ENCODE results near the gene SOX12. TPM values are rescaled to one million over a fixed set of nuclear protein-coding genes. Genes with fewer than 3 reads are reported as not detected.
"Not testable (repeated sequence)": the region's sequence is repeated elsewhere in the genome, so short reads cannot be mapped to it uniquely, and the experiment has no call there.

Gene SOX12
- total and polyA plus RNA-seq, 5 experiments from 2014 or later: 1.3 to 21.7 (median 2.1) TPM

- ATAC-seq (no peak), DNase-seq (no peak)
- Mint-ChIP-seq H3K27me3 (no peaks in the 10 kb centered on the region), H3K27ac (peak overlapping the region in 1 of 10 donors; percentile 6), H3K4me3 (no peak overlapping the region), H3K36me3 (no peaks in the 10 kb centered on the region), H3K4me1 (peaks cover 5 to 10% (median 7%) of the 10 kb centered on the region in 4 donors), H3K9me3 (no peaks in the 10 kb centered on the region)
- POLR2A ChIA-PET: no interaction called here
Measured at GRCh38 chr20:343107-343506, 17.8 kb downstream of the SOX12 start.

DNA sequence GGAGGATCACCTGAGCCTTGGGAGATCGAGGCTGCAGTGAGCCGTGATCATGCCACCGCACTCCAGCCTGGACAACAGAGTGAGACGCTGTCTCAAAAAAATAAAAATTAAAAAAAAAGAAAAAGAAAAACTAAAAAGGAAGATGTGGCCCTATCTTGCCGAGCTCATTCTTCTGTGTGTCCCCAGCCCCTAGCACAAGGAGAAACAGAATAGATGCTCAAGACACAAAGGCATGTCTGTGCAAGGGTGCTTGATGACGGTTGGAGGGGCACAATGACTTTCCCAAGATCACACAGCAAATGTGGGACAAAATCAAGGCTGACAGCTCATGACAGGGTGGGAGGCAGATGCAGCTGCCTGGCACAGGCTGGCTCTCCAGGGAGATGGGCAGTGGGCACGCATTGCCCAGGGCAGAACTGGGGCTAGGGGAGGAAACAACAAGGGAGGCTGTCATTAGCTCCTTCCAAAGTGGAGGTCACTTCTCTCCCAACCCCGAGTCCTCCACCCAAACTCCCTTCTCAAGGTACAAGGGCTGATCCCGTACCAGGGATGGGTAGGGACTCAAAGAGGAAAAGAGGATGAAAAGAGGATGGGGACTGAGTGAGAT is 20.8 kb downstream of the SOX12 start:
- DNase-seq (no peak), ATAC-seq (no peak)
- POLR2A ChIA-PET: interaction anchor here (0.8 kb wide), 1 partner anchor 47 kb away, joined by 3 read pairs; no protein-coding TSS in a partner anchor
- peak overlapping the region in 8 of 10 donors; percentile 52 to 87 (median 70) for H3K27ac Mint-ChIP-seq
- peak overlapping the region; percentile 67 to 92 (median 86) for H3K4me3 Mint-ChIP-seq
- H3K27me3 Mint-ChIP-seq: no peaks in the 10 kb centered on the region
- H3K9me3 Mint-ChIP-seq: no peaks in the 10 kb centered on the region
- no peaks in the 10 kb centered on the region for H3K36me3 Mint-ChIP-seq
- H3K4me1 Mint-ChIP-seq: peaks cover 10 to 18% (median 12%) of the 10 kb centered on the region in 4 donors

DNA sequence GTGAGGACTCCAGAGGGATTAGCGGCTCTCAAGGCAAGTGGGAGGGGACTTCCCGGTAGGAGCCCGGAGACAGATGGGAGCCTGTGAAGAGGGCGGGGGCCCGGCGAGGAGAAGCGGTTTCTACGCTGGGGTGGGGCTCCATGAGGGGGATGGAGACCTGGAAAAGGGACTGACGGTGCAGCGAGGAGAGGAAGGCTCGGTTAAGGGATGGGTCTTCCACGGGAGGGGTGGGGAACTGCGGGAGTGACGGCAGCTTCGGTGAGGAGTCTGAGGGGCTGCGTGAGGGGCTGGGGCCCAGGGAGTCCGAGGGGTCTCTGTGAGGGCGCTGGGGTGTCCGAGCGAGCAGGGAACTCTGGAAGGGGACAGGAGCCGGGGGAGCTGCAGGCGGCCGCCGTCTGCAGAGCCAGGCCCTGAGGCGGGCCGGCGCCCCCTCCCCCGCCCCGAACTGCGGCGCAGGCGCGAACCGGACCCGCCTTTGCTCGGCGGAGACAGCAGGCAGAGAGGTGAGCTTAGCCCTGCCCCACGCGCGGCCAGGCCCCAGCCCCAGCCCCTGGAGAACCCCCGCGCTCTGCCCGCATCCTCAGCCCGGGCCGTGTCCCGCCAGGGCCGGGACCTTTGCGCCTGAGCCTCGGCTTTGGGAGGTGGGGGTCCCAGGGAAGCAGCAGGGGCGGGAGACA is 21.4 kb downstream of the SOX12 start, which contains the start of gene NRSN2:
Gene NRSN2 (plus strand): TSS at position 472 of the 677 bp plus-strand sequence. CDS start 2,533 bp downstream, outside the sequence.
- ATAC-seq (peak; percentile 44 to 48), DNase-seq (no peak)
- POLR2A ChIA-PET: no interaction called here
- Mint-ChIP-seq H3K9me3 (no peaks in the 10 kb centered on the region), H3K36me3 (no peaks in the 10 kb centered on the region), H3K27ac (peak within 1 kb of the TSS in 8 of 10 donors; percentile 52 to 87 (median 70)), H3K27me3 (no peaks in the 10 kb centered on the region), H3K4me3 (peak within 1 kb of the TSS; percentile 86 to 96 (median 92)), H3K4me1 (peaks cover 10 to 18% (median 12%) of the 10 kb centered on the region in 4 donors)

GRCh38 chr20:347317-347639 is 21.9 kb downstream of the SOX12 start:
- peak overlapping the region in 3 of 10 donors; percentile 12 to 78 (median 59) for H3K27ac Mint-ChIP-seq
- no peaks in the 10 kb centered on the region for H3K27me3 Mint-ChIP-seq
- peak overlapping the region; percentile 86 to 96 (median 92) for H3K4me3 Mint-ChIP-seq
- H3K9me3 Mint-ChIP-seq: no peaks in the 10 kb centered on the region
- H3K36me3 Mint-ChIP-seq: no peaks in the 10 kb centered on the region
- DNase-seq: no peak
- H3K4me1 Mint-ChIP-seq: peaks cover 10 to 18% (median 14%) of the 10 kb centered on the region in 4 donors
- ATAC-seq: peak in 1 of 2 donors; percentile 23
- POLR2A ChIA-PET: no interaction called here

DNA sequence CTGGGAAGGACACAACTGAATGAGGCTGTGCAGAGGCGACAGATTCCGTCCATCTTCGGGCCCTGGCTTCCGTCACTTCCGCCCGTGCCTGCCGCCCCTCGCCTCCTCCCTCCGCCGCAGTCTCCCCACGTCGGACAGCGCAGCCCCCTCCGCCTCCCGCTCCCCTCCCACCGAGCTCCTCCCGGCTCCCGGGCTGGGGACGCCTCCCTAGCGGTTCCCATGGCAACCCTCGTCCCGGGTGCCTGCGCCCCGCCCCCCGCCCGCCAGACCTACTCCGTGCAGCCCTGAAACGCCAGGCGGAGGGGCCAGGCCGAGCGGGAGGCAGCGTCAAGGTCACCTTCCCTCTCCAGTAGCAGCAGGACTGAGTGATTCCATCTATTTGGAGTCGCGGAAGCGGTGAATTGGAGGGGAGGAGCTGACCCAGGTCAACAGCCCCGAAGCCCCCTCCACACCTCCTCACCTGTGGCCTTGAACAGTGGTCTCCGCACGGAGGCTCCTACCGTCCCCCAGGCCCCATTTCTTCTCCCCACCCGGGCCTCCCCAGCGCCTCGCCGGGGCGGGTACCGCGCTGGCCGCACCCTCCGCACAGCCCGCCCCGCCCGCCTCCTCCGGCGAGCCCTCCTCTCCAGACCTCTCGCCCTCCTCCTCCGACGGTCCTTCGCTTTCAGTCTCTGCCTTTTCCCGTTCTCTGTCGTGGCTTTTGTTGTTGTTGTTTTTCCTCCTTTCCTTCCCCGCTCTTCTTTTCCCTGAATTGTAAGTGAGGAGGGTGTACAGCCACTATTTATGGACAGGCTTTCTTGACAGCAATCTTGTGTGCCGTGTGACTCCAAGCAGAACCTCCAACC is 22.5 kb downstream of the SOX12 start:
- H3K9me3 Mint-ChIP-seq: no peaks in the 10 kb centered on the region
- no peaks in the 10 kb centered on the region for H3K27me3 Mint-ChIP-seq
- POLR2A ChIA-PET: interaction anchor here (0.6 kb wide), 1 partner anchor 18 kb away, joined by 6 read pairs; no protein-coding TSS in a partner anchor

DNA sequence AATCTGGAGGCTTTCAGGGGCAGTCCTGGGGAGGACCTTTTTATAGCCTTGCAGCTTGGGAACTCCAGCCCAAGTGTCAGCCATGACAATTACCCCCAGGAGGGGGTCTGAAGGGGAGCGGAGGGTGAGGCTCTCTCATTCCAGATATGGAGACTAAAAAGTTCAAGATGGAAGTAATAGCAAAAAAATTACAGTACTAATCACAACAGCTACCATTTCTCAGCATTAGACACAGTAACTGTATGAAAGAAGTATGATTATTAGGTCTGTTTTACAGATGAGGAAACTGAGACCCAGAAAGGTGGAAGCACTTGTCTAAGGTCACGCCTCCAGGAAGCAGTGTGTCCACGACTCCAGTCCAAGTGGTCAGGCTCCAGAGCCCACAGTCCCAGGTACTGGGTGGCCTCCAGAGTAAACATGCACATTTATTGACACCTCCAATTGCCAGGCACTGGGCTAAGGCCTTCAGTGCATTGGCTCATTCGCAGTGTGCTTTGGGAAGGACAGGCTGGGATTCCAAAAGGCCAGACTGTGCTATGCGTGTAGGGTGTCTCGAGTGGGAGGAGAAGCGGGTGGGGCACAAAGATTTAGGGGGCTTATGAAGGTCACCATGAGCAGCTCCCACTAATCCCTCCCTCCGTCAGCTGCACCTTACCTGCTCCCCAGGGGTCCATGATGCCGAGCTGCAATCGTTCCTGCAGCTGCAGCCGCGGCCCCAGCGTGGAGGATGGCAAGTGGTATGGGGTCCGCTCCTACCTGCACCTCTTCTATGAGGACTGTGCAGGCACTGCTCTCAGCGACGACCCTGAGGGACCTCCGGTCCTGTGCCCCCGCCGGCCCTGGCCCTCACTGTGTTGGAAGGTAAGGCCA is 23.9 kb downstream of the SOX12 start:
- ATAC-seq (no peak), DNase-seq (no peak)
- peak overlapping the region in 5 of 10 donors; percentile 14 to 94 (median 88) for H3K4me3 Mint-ChIP-seq
- H3K9me3 Mint-ChIP-seq: no peaks in the 10 kb centered on the region
- peak overlapping the region in 2 of 10 donors; percentile 21 to 24 for H3K27ac Mint-ChIP-seq
- H3K36me3 Mint-ChIP-seq: no peaks in the 10 kb centered on the region
- no peaks in the 10 kb centered on the region for H3K27me3 Mint-ChIP-seq
- H3K4me1 Mint-ChIP-seq: peaks cover 10 to 18% (median 14%) of the 10 kb centered on the region in 4 donors
- POLR2A ChIA-PET: interaction anchor here (0.6 kb wide), 1 partner anchor 204 kb away, joined by 3 read pairs; no protein-coding TSS in a partner anchor

More for the DNA sequence above, 22.5 kb downstream of the SOX12 start:
- peak; percentile 72 to 84 for ATAC-seq
- Mint-ChIP-seq H3K27ac (peak overlapping the region; percentile 0 to 81 (median 70)), H3K36me3 (no peaks in the 10 kb centered on the region), H3K4me3 (peak overlapping the region; percentile 86 to 96 (median 92)), H3K4me1 (peaks cover 10 to 18% (median 14%) of the 10 kb centered on the region in 4 donors)
- DNase-seq: peak; percentile 21 to 77 (median 47)

- Mint-ChIP-seq H3K4me1 (peaks cover 4 to 13% (median 9%) of the 10 kb centered on the region in 4 donors), H3K4me3 (no peak overlapping the region)
- POLR2A ChIA-PET: interaction anchor here (0.6 kb wide), 1 partner anchor 9 kb away, joined by 3 read pairs; no protein-coding TSS in a partner anchor
Measured at GRCh38 chr20:353166-353565, 27.8 kb downstream of the SOX12 start.

DNA sequence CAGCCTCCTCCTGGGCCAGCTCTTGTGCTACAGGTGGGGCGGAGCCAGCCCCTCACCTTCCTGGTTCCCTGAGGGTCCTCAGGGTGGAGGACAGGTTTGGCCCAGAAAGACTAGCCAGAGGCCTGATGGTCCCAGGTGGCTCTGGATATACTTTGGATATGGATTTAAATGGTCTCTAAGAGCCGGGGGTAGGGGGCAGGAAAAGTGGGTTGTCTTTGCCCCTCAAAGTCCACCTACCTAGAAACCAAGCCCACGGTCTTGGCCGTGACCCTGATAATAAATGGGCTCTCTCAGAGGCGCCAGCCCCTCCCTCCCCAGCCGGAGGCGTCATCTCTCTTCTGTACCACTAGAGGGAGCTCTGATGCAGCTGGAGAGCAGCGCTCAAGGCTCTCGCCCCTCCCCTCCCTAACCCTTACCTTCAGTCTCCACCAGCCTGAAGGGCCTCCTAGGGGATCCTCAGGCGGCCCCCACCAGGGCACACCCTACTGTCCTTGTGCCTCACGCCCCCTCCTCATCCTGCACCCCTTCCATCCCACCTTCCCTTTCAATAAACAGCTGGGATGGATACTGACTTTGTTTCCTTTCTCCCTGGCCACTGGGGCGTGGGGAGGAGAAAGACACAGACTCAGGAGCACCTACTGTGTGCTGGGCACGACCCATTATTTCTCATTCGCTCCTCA is 29.1 kb downstream of the SOX12 start:
- ATAC-seq (peak; percentile 99 to 100), DNase-seq (peak; percentile 56 to 87 (median 80))
- POLR2A ChIA-PET: interaction anchor here (0.7 to 1.5 kb wide), 4 partner anchors 30 to 124 kb away, joined by 3 to 6 read pairs (median 4); no protein-coding TSS in a partner anchor
- H3K4me1 Mint-ChIP-seq: peaks cover 0 to 6% (median 5%) of the 10 kb centered on the region in 4 donors
- H3K4me3 Mint-ChIP-seq: no peak overlapping the region
- no peaks in the 10 kb centered on the region for H3K36me3 Mint-ChIP-seq
- H3K27me3 Mint-ChIP-seq: peaks cover 0 to 2% (median 0%) of the 10 kb centered on the region in 5 donors
- H3K9me3 Mint-ChIP-seq: no peaks in the 10 kb centered on the region
- H3K27ac Mint-ChIP-seq: no peak overlapping the region

More at GRCh38 chr20:353166-353565, 27.8 kb downstream of the SOX12 start:
- DNase-seq (no peak), ATAC-seq (no peak)
- H3K9me3 Mint-ChIP-seq: no peaks in the 10 kb centered on the region
- H3K36me3 Mint-ChIP-seq: no peaks in the 10 kb centered on the region
- H3K27ac Mint-ChIP-seq: no peak overlapping the region
- no peaks in the 10 kb centered on the region for H3K27me3 Mint-ChIP-seq

DNA sequence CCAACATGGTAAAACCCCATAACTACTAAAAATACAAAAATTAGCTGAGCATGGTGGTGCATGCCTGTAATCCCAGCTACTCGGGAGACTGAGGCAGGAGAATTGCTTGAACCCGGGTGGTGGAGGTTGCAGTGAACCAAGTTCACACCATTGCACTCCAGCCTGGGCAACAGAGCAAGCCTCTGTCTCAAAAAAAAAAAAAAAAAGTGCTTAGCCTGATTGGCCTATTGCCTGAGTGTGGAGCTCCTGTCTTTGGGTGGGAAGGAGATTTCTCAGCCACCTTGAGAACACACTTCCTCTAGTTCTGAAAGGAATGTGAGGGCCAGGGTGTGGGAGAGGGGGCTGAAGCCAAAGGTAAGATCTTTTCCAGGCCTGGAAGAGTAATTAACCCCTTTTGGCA is 30.8 kb downstream of the SOX12 start:
- H3K4me3 Mint-ChIP-seq, H3K9me3 Mint-ChIP-seq, H3K27me3 Mint-ChIP-seq, ATAC-seq, H3K27ac Mint-ChIP-seq, DNase-seq, POLR2A ChIA-PET, H3K36me3 Mint-ChIP-seq, H3K4me1 Mint-ChIP-seq: not testable (repeated sequence)

- no peaks in the 10 kb centered on the region for H3K36me3 Mint-ChIP-seq
- DNase-seq (no peak), ATAC-seq (no peak)
- H3K27me3 Mint-ChIP-seq: peaks cover 0 to 2% (median 0%) of the 10 kb centered on the region in 5 donors
- no peaks in the 10 kb centered on the region for H3K9me3 Mint-ChIP-seq
- peaks cover 3 to 7% (median 5%) of the 10 kb centered on the region in 4 donors for H3K4me1 Mint-ChIP-seq
- POLR2A ChIA-PET: no interaction called here
- peak overlapping the region in 2 of 10 donors; percentile 58 to 63 for H3K27ac Mint-ChIP-seq
- H3K4me3 Mint-ChIP-seq: no peak overlapping the region
Measured at GRCh38 chr20:356745-357144, 31.4 kb downstream of the SOX12 start.

GRCh38 chr20:358891-359555 is 33.7 kb downstream of the SOX12 start:
- Mint-ChIP-seq H3K4me3 (no peak overlapping the region), H3K4me1 (peaks cover 4 to 13% (median 11%) of the 10 kb centered on the region in 4 donors), H3K9me3 (no peaks in the 10 kb centered on the region), H3K27me3 (peaks cover 0 to 2% (median 0%) of the 10 kb centered on the region in 5 donors), H3K36me3 (no peaks in the 10 kb centered on the region), H3K27ac (peak overlapping the region in 1 of 10 donors; percentile 71)
- POLR2A ChIA-PET: interaction anchor here (0.6 kb wide), 2 partner anchors 47 to 140 kb away, joined by 3 to 4 read pairs; no protein-coding TSS in a partner anchor
- DNase-seq (no peak), ATAC-seq (no peak)

Measured in naive thymus-derived CD8-positive, alpha-beta T cell (primary cell).